T-helper 22 cell (primary cell): ENCODE measurements around the gene FBLIM1.

ENCODE experiments used
- DNase-seq: peaks from one replicate; pipeline ENCODE4 v3.0.0-alpha.2; 2020; ENCODE audit warnings: low read depth

Gene FBLIM1

GRCh38 chr1:15748690-15749398, 9.8 kb upstream of the FBLIM1 start:
- no peak for DNase-seq

DNA sequence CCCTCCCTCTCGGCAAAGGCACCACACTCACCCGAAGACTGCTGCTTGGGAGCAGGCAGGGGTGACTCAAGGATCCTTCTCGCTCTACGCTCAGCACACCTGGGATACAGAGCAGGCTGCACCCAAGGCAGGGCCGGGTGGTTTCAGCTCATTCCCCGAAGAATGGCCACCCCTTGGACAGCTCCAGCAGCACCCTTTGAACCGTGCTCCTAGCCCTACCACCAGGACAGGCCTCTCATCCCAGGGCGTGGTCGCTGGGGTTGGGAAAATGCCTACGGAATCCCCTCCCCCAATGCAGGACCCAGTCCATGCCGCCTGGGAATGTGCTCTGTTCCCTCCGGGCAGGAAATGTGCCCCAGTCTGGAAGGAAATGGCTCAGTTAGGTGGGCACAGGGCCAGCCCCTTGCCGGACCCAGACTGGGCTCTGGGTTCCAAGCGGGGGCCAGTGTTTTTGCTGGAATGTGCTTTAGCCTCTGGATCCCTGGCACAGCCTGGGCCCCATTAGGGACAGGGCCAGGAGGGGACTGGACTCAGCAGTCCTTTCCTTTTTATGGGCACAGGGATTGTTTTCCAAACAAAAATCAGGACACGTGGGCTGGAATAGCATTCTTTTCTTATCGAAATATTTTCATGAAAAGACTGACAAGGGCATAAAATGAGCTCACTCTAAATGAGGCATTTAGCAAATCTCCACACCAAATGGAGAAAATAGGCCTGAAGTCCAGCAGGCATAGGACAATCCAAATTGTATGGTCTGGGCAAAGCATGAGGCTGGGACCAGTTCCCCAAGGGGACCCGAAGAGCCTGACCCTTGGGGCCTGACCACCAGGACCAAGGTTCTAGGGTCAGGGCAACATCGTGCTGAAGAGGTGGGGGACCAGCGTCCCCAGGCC, 8.9 kb upstream of the FBLIM1 start:
- DNase-seq: no peak

DNA sequence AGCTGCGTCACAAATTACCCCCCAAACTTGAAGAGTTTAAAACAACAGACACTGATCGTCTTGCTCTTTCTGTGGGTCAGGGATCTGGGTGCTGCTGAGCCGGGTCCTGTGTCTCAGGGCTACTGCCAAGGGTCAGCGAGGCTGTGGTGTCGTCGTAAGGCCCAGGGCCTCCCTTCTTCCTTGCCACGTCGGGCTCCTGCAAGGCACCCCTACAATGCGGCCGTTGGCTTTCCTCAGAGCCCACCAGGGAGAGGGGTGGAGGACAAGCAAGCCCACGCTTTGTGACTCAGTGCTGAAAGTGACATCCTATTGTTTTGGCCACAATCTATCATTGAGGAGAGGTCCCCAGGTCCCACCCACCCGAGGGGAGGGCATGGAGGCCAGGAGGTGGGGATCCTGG, 7.7 kb upstream of the FBLIM1 start:
- no peak for DNase-seq

DNA sequence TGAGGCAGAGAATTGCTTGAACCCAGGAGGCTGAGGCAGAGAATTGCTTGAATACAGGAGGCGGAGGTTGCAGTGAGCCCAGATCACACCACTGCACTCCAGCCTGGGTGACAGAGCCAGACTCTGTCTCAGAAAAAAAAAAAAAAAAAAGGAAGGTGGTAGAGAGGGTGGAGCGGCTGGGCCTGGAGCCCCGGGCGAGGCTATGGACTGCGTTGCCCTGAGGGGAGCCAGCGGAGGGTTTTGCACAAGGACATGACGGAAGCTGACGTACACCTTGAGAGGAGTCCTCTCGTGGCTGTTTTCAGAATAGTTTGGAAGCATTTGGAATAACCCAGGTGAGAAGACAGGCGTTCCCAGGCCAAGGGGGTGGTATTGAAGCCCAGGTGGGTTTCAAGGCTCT, 6.9 kb upstream of the FBLIM1 start:
- no peak for DNase-seq

DNA sequence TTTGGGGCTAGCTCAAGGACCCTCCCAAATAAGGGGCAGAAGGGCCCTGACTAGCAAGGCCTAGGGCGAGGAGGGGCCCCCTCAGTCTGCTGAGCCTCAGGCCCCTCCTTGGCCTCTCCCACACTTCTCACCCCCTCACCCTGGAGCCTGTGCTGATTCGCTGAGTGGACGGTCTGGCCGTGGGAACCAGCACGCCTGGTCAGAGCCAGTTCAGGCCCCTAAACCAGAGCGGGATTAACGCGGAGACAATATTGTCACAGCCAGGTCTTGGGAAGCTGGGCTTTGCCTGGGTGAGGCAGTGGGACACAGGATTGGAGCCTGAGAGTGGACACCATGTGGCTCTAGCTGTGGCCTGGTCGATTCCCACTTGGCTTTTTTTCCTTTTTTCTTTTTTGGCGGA, 4.8 kb upstream of the FBLIM1 start:
- no peak for DNase-seq

- no peak for DNase-seq
These were observed 3.5 kb upstream of the FBLIM1 start for GRCh38 chr1:15755021-15755645.

- DNase-seq: no peak
These were observed 3.0 kb upstream of the FBLIM1 start for GRCh38 chr1:15755646-15756040.

- no peak for DNase-seq
These were observed 2.2 kb upstream of the FBLIM1 start for GRCh38 chr1:15756143-15757015.

DNA sequence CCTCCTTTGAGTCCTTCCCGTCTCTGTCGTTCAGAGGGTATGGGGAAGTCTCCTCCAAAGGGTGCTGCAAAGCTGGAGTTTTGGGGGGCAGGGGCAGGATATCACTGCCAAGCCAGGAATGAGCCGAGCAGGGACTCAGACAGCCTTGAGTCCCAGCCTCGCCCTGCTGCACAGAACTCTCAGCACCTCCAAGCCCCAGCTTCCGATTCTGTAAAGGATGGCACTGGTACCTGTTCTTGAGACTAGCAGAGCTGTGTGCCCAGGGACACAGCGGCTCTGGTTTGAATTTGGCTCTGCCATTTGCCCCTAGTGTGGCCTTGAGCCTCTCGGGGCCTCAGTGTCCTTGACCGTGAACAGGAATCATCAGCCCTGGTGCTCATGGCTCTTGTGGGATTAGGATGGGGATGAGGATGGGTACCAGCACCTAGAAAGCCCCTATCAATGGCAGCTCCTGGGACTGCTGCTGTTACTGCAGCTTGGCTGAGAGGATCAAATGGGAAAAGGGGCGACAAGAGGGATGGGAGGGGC, 1.5 kb upstream of the FBLIM1 start:
- DNase-seq: no peak

DNA sequence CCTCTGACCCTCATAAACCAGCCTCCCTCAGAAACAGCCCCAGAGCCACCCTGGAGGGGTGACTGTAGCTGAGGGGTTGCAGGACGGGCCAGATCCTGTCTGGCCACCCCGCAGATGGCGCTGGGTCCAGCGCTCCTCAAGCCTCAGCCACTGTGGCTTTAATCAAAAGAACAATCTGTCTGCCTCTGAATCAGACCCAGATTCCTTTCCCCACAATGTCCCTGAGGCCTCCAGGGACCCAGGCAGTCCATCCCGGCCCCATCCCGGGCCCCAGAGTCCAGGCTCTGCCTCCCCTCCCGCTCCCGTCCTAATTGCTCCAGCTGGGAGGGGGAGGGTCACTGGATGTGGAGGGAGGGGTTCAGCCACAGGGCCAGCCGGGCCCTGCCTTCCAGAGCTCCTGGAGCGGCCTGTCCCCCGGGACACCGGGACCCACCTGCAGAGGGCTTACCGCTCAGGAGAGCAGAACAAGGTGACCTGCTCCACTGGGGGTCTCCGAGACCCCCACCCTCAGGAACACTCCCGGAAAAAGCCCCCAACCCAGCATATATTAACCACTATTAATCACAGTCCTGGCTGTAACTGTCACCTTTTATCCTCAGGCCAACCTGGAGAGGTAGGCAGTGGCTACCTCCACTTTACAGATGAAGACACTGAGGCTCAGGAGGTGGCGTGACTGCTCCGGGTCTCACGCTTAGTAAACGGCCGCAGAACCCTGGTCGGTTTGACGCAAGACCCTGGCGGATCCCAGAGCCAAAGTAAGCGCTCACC, 836 bp upstream of the FBLIM1 start:
- no peak for DNase-seq

DNA sequence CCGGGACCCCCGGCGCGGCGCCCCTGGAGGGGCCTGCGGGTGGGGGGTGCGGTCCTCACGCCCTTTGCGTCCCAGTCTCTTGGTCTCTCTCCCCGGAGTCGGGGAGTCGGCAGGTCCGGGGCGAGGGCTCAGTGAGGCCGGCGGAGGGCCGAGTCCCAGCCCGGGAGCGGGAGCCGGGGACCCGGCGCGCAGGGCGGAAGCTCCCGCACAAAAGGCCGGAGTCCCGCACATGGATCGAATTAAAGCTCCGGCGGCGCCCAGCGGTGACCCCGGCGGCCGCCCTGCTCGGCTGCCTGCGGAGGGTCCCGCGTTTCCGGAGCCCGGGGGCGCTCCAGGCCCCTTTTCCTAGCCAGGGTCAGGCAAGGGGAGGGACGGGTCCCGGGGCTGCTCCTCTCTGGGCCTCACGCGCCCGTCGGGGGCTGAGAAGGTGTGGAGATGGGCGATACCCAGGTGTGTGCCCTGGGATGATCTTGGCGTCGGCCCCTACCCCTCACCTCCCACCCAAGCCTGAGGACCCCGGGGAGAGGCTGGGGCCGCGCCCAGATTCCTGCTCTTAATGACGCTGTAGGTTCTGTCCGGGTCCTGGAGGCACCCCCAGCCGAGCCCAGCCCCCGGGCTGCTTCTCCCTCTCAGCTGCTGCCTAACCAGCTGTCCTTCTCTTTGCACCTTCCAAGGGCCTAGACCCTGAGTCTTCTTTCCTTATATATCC, 512 bp downstream of the FBLIM1 start:
- no peak for DNase-seq

GRCh38 chr1:15760520-15761211, 2.1 kb downstream of the FBLIM1 start:
- DNase-seq: no peak

GRCh38 chr1:15761366-15762128, 3.0 kb downstream of the FBLIM1 start:
- DNase-seq: no peak

DNA sequence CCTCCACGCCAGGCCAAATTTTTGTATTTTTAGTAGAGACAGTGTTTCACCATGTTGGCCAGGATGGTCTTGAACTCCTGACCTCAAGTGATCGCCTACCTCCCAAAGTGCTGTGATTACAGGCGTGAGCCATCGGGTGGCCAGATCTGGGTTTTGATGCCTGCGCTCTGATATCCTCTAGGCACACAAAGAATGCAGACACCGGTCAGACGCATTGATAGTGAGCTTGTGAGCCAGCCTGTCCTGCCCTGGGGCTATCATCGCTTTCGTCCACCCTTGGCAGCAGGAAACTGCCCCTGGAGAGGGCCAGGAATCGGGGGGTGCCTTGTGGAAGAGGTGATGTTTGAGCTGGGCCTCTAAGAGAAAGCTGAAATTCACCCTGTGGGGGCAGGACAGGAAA, 4.0 kb downstream of the FBLIM1 start:
- DNase-seq: no peak

DNA sequence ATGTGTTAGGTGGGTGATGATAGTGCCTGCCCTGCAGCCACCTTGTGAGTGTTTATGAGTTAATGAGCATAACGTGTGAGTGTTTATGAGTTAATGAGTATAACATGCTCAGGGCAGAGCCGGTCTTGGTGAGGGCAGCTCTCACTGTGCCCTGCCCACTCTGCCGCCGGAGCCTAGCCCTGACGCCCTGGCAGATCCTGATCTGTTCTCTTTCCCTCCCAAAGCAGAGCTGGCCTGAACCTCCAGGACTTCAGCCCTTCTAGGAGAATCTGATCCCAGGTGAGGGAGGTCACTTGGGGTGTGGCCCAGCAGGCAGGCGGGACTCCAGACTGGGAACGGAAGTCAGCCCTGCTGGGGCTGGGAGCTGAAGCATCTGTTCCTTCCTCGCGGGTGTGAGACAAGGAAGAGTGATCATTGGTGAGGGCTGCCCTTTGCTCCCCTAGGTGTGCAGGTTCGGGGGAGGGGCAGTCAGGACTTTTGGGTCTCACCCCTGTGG, 5.7 kb downstream of the FBLIM1 start:
- DNase-seq: no peak

GRCh38 chr1:15764890-15765289, 6.3 kb downstream of the FBLIM1 start:
- DNase-seq: no peak

DNA sequence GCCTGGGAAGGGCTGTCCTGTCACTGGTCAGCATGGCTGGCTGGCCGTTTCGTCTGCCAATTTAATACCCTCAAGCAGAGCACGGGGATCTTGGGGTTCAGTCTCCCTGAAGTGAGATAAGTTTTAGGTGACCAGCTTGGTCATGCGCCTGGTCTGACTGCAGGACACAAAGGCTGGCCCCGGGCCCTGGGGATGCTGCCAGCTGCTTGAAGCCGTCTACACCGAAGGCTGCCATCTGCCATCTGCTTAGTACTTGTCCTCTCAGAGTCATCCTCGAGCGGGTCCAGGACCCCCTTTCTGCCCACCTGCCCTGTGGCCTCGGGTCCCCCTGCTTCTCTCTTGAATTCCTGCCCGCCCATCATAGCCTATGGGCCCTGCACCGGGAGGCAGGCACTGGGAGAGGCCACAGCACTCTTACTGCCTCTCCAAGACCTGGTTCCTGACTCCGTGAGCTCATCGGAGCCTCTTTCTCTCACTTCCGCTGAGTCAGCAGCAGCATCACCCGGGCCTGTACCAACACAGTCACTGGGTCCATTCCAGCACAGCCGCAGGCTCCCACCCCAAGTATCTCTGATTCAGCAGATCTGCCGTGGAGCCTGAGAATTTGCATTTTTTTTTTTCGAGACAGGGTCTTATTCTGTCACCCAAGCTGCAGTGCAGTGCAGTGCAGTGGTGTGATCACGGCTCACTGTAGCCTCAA, 7.0 kb downstream of the FBLIM1 start:
- no peak for DNase-seq

- no peak for DNase-seq
These were observed 9.3 kb downstream of the FBLIM1 start for GRCh38 chr1:15767941-15768340.
